ENCODE results near the gene PRSS53.

DNA sequence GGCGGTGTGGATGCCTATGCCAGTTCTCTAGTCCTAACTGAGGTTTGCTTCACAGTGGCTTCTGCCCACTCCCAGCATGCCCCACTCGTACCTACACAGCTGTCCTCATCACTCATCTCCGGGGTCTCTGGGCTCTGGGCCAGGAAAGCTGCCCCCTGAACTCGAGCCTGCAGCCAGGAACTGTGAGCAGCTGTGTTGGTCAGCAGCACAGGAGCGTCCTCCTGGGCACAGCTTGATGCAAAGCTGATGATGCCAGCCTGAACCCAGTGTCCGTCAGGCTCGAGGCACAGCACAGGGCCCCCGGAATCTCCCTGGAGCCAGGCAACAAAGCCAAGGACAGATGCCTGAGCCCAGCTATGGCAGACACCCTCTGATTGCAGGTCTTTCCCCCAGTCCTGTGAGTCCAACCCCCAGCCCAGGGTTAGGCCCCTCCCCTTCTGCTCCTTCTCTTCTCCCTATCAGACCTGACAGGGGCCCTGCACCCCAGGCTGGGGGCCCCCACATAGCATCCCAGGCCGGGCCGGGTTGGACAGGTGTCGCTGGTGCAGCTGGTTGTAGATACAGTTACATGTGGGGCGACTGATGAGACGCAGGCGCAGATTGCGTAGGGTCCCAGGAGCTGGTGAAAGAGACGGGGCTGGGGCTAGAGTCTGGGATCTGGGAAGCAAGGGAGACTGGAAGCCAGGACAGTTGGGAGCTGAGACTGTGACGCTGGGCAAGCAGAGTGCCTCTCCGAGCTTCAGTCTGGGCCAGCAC lies 2.7 kb downstream of the PRSS53 start:
- TF ChIP-seq, protein P1, sequence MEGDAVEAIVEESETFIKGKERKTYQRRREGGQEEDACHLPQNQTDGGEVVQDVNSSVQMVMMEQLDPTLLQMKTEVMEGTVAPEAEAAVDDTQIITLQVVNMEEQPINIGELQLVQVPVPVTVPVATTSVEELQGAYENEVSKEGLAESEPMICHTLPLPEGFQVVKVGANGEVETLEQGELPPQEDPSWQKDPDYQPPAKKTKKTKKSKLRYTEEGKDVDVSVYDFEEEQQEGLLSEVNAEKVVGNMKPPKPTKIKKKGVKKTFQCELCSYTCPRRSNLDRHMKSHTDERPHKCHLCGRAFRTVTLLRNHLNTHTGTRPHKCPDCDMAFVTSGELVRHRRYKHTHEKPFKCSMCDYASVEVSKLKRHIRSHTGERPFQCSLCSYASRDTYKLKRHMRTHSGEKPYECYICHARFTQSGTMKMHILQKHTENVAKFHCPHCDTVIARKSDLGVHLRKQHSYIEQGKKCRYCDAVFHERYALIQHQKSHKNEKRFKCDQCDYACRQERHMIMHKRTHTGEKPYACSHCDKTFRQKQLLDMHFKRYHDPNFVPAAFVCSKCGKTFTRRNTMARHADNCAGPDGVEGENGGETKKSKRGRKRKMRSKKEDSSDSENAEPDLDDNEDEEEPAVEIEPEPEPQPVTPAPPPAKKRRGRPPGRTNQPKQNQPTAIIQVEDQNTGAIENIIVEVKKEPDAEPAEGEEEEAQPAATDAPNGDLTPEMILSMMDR (IDR thresholded peaks at IDR 0.05; ENCODE audit: insufficient read depth, low read length, poor library complexity, severe bottlenecking) = no peak
- TF ChIP-seq EZH2phosphoT487 (conservative IDR thresholded peaks at IDR 0.05; ENCODE audit: low read length) = no peak
